Spleen (tissue), 7 donors: ENCODE data around the gene COX4I2.

ENCODE experiments used
- CTCF ChIP-seq, 11 experiments: fragments of 200-600 bp in 7 of 11; fragments of 450-650 bp in 4 of 11; sonication (generic) in 4 of 11; IDR thresholded peaks in 8 of 11; conservative IDR thresholded peaks in 3 of 11; 1 replicate in 7 of 11; 2 replicates in 4 of 11; pipeline versions ENCODE4 v1.4.0 to v1.8.0; 2016 to 2021; ENCODE audit warnings: antibody characterized with exemption in 11 of 11, inconsistent platforms in 4 of 11, mild to moderate bottlenecking in 1 of 11
- POLR2A ChIP-seq, 3 donors: fragments of 450-650 bp; IDR thresholded peaks; one replicate each; pipeline ENCODE4 v1.5.1; 2017; ENCODE audit warnings: antibody characterized with exemption in 3 of 3, mild to moderate bottlenecking in 1 of 3
- donor health status: DM: no; HTN: no; CAD: no; lungs with moderate emphysema.
- donor health status: DM: no; HTN: no; CAD: no.
- donor health status: DM: no; HTN: no; CAD: no.

- TF ChIP-seq POLR2A (IDR thresholded peaks at IDR 0.05) (no peak), CTCF (IDR thresholded peaks at IDR 0.05 in 8 of 11, conservative IDR thresholded peaks at IDR 0.05 in 3 of 11) (no peak)
These were observed 42.9 kb upstream of the COX4I2 start for GRCh38 chr20:31594558-31595379.
